HG02885 (cell line): ENCODE data around the gene SLC26A8.
"Not testable (repeated sequence)": the region's sequence is repeated elsewhere in the genome, so short reads cannot be mapped to it uniquely, and the experiment has no call there.

Experiments used
- ATAC-seq: cut with Tn5 transposase; IDR thresholded peaks from one replicate; pipeline ENCODE4 v1.9.1; 2021; ENCODE audit warnings: mild to moderate bottlenecking; ENCODE audit not compliant: unreplicated experiment, poor library complexity

Gene SLC26A8

DNA sequence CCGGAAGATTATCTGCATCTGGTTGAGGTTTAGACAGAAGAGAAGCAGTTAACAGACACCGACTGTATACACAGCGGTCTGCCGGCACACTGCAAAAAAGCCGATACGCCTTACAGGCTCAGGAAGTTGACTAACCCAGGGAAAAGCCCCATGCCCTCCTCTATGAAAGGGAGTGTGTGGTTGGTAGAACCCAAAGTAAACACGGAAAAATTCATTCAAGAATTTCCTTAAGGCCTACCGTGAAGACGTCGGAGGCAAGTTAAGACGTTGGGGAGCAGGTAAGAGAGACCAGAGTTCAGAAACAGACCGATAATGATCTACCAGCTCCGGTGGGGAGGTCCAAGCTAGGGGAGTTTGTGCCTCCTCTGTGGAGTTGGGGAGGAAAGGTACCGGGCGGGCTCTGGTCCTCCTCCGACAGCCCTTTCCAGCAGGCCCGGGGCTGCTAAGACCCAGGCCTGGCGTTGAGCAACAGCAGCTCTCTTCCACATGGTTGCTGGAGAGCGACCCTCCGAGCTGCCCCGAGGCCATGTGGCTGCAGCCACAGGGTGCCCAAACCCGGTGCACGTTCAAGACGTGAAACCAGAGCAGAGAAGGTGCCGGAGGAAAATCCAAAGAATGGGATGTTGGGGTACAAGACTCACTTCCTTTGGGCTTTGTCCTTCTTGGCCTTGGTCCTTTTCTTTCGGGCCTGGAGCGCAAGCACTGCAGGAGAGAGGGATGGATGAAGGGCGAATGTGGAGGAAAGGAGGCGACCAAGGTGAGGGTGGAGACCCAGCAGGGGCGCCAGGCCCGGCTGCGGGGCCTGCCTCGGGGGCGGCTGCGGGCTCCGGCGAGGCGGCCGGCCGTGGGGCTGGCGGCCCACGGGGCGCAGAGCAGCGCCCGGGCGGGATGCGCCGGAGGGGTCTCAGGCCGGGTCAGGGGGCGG is 104.4 kb downstream of the SLC26A8 start:
- ATAC-seq = peak; percentile 34

DNA sequence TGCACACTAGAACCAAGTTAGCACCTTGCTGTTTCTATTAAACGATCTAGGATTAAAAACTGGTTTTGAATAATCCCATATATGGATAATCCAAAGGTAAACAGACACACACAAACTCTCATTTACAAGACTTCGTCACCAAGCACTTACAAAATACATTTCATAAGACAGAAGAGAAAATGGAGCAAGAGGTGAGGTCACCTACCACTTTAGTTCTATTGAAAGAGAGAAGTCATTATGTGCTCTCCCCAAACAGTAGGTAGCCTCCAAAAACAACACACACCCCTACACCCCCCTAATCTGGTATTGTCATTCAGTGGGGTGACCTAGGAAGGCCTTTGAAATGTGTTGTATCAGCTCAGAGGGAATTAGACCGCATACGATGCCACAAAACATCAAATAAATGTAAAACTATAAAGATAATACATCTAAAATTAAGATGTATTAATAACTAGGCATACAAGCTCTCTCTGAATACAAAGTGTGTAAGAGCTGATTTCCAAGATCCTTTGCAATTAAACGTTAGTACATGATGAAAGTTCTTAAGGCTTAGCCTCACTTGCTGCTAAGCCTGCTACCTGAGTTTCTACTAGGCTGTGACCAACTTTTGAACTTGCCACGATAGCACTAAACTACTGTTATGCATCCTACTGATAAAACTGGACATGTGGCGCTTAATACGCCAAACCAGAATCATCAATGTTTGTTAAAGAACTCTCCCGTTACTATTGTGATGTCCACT is 105.2 kb downstream of the SLC26A8 start:
- no peak for ATAC-seq

DNA sequence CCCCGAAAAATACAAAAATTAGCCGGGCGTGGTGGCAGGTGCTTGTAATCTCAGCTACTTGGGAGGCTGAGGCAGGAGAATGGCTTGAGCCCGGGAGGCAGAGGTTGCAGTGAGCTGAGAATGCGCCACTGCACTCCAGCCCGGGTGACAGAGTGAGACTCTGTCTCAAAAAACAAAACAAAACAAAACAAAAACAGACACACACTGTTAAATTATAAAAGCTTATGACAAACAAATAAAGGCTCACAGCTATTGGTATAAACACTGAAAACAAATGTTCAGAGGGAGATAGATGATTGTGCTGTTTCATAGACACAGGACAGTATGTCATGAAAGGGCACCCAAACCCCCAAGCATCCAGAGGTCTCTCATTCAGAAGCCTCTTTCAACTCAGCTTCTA is 107.5 kb downstream of the SLC26A8 start:
- ATAC-seq = not testable (repeated sequence)

GRCh38 chr6:35916056-35916455 is 108.4 kb downstream of the SLC26A8 start:
- ATAC-seq = no peak

- ATAC-seq = no peak
Observed at GRCh38 chr6:35914536-35914935, 109.9 kb downstream of the SLC26A8 start.

- no peak for ATAC-seq
Observed at GRCh38 chr6:35911871-35912653, 112.4 kb downstream of the SLC26A8 start.

DNA sequence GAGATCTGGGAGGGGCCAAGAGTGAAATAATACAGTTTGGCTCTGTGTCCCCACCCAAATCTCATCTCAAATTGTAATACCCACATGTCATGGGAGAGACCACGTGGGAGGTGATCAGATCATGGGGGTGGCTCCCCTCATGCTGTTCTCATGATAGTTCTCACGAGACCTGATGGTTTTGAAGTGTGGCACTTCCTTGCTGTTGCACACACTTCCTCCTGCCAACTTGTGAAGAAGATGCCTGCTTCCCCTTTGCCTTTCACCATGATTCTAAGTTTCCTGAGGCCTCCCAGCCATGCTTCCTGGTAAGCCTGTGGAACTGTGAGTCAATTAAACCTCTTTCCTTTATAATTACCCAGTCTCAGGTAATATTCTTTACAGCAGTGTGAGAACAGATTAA is 114.9 kb downstream of the SLC26A8 start:
- ATAC-seq = not testable (repeated sequence)

GRCh38 chr6:35908753-35909401 is 115.6 kb downstream of the SLC26A8 start:
- ATAC-seq = not testable (repeated sequence)

GRCh38 chr6:35907750-35908149 is 116.7 kb downstream of the SLC26A8 start:
- no peak for ATAC-seq

GRCh38 chr6:35906499-35906846 is 118.0 kb downstream of the SLC26A8 start:
- no peak for ATAC-seq

- ATAC-seq = no peak
Observed at GRCh38 chr6:35905841-35906498, 118.5 kb downstream of the SLC26A8 start.

GRCh38 chr6:35905141-35905785 is 119.2 kb downstream of the SLC26A8 start:
- no peak for ATAC-seq

DNA sequence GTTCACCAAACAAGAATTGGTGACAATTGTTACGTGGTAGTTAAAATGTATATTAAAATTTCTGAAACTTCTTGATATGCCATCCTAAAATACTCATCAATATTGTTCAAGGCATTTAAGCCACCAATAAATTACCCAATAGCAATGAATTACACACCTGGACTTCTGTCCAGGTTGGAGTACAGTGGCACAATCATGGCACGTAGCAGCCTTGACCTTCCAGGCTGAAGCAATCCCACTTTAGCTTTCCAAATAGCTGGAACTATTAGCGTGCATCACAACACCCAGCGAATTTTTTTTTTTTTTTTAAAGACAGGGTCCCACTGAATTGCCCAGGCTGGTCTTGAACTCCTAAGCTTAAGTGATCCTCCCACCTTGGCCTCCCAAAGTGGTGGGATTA is 120.8 kb downstream of the SLC26A8 start:
- ATAC-seq = no peak

GRCh38 chr6:35900448-35900847 is 124.0 kb downstream of the SLC26A8 start:
- no peak for ATAC-seq

DNA sequence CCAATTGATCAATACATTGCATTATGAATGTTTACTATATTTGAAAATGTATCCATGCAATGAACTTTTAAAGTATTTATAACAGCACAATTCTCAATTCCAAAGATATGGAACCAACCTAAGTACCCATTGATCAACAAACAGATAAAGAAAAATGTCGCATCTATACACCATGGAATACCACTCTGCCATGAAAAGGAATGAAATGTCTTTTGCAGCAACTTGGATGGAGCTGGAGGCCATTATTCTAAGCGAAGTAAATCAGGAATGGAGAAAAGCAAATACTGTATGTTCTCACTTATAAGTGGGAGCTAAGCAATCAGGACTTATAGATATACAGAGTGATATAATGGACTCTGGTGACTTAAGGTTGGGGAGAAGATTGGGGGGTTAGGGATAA is 126.4 kb downstream of the SLC26A8 start:
- no peak for ATAC-seq

DNA sequence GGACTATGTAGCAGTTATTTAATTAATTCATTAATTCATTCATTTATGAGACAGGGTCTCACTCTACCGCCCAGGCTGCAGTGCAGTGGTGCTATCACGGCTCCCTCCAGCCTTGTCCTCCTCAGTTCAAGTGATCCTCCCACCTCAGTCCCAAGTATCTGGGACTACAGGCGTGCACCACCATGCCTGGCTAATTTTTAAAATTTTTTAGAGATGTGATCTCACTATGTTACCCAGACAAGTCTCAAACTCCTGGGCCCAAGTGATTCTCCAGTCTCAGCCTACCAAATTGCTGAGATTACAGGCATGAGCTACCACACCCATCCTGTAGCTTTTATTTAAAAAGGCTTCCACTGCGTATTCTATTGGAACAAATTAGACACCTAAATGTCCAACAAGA is 127.0 kb downstream of the SLC26A8 start:
- ATAC-seq = no peak

GRCh38 chr6:35897036-35897435 is 127.4 kb downstream of the SLC26A8 start:
- ATAC-seq = no peak

- no peak for ATAC-seq
Observed at GRCh38 chr6:35896228-35896627, 128.2 kb downstream of the SLC26A8 start.

- no peak for ATAC-seq
Observed at GRCh38 chr6:35895560-35895959, 128.9 kb downstream of the SLC26A8 start.
